ENCODE results near the gene GLYR1. TPM values are rescaled to one million over a fixed set of nuclear protein-coding genes. Genes with fewer than 3 reads are reported as not detected.
A peak's percentile ranks its signal among the peaks of the same experiment; 100 is the strongest.

Gene GLYR1
- total RNA-seq, 4 donors from 2014 or later: 44.4 to 56.0 (median 52.0) TPM

- TF ChIP-seq, protein P1, sequence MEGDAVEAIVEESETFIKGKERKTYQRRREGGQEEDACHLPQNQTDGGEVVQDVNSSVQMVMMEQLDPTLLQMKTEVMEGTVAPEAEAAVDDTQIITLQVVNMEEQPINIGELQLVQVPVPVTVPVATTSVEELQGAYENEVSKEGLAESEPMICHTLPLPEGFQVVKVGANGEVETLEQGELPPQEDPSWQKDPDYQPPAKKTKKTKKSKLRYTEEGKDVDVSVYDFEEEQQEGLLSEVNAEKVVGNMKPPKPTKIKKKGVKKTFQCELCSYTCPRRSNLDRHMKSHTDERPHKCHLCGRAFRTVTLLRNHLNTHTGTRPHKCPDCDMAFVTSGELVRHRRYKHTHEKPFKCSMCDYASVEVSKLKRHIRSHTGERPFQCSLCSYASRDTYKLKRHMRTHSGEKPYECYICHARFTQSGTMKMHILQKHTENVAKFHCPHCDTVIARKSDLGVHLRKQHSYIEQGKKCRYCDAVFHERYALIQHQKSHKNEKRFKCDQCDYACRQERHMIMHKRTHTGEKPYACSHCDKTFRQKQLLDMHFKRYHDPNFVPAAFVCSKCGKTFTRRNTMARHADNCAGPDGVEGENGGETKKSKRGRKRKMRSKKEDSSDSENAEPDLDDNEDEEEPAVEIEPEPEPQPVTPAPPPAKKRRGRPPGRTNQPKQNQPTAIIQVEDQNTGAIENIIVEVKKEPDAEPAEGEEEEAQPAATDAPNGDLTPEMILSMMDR (IDR thresholded peaks at IDR 0.05): no peak
- ATAC-seq (ENCODE audit: low FRiP score) (peak; percentile 55), DNase-seq (ENCODE audit: low spot score) (peak; percentile 59)
Measured at GRCh38 chr16:4801962-4802658, 45.0 kb downstream of the GLYR1 start, which contains the start of gene ROGDI. Gene ROGDI, minus strand, starts transcription at chr16:4802633. Its CDS starts 62 bp downstream, at chr16:4802571.

GRCh38 chr16:4801051-4801961, 45.8 kb downstream of the GLYR1 start:
- no peak for ATAC-seq (ENCODE audit: low FRiP score)
- no peak for DNase-seq (ENCODE audit: low spot score)
- TF ChIP-seq, protein P1 (IDR thresholded peaks at IDR 0.05): no peak

- no peak for DNase-seq (ENCODE audit: low spot score)
- ATAC-seq (ENCODE audit: low FRiP score): no peak
- TF ChIP-seq, protein P1 (IDR thresholded peaks at IDR 0.05): no peak
Measured at GRCh38 chr16:4800290-4801041, 46.6 kb downstream of the GLYR1 start.

DNA sequence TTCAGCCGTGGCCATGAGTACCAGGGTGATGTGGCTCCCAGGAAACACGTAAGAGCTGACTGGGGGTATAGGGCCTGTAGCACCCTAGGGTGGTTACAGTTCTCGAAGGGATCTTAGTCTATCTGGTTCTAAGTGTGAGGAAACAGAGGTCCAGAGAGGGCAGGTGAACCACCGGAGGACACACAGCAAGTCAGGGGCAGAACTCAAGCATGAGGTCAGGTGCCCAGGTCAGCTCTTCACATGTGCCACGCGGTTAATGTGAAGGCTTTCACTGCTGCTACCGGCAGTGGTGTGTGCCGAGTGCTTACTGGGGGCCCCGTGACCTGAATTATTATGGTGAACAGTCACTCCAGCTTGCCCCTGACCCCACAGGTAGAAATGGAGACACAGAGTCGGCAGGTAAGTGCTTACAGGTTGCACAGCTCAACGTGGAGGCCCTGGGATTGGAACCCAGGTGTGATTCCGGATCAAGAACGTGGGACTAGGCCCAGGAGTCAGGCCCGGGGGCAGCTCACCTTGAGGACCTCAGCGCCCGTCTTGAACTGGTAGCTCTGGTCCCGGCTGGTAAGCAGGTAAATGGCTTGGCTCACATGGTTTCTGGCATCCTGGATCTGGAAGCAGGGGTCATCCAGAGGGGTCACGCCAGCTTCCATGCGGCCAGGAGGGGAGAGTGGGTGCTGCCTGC, 47.8 kb downstream of the GLYR1 start:
- ATAC-seq (ENCODE audit: low FRiP score) (no peak), DNase-seq (ENCODE audit: low spot score) (no peak)
- TF ChIP-seq, protein P1 (IDR thresholded peaks at IDR 0.05): no peak

GRCh38 chr16:4798456-4798855, 48.6 kb downstream of the GLYR1 start:
- ATAC-seq (ENCODE audit: low FRiP score) (no peak), DNase-seq (ENCODE audit: low spot score) (no peak)
- TF ChIP-seq, protein P1 (IDR thresholded peaks at IDR 0.05): no peak

- DNase-seq (ENCODE audit: low spot score): no peak
- TF ChIP-seq, protein P1 (IDR thresholded peaks at IDR 0.05): no peak
- no peak for ATAC-seq (ENCODE audit: low FRiP score)
Measured at GRCh38 chr16:4797805-4798252, 49.3 kb downstream of the GLYR1 start.
